HG02678 (cell line): ENCODE results near the gene TIGD1.
"Not testable (repeated sequence)": the region's sequence is repeated elsewhere in the genome, so short reads cannot be mapped to it uniquely, and the experiment has no call there.

Experiments
- ATAC-seq: cut with Tn5 transposase; IDR thresholded peaks from one replicate; pipeline ENCODE4 v1.9.1; 2021; ENCODE audit warnings: mild to moderate bottlenecking, moderate library complexity; ENCODE audit not compliant: unreplicated experiment

TIGD1 gene

DNA sequence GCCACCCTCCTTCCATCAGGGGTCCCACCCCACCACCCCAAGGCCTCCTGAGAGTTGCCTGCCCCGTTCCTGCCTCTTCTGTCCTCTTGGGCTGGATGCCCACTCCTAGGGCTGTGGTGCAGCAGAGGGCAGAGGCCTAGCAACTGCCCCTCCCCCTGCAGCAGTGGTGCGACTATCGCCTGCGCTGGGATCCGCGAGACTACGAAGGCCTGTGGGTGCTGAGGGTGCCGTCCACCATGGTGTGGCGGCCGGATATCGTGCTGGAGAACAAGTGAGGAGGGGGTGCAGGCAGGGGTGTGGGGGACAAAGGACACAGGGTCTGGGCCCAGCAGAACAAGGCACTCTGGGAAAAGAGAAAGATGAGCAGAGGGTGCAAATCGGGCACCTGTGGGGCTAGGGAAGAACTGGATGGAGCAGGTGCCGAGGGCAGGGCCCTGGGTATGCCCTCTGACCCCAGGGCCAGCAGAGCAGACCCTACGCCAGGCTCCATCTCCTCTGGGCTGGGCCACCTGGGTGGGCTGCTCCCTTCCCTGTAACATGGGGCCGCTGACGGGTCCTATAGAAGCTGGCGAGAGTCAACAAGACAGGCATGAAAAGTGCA, 9.8 kb downstream of the TIGD1 start:
- no peak for ATAC-seq

DNA sequence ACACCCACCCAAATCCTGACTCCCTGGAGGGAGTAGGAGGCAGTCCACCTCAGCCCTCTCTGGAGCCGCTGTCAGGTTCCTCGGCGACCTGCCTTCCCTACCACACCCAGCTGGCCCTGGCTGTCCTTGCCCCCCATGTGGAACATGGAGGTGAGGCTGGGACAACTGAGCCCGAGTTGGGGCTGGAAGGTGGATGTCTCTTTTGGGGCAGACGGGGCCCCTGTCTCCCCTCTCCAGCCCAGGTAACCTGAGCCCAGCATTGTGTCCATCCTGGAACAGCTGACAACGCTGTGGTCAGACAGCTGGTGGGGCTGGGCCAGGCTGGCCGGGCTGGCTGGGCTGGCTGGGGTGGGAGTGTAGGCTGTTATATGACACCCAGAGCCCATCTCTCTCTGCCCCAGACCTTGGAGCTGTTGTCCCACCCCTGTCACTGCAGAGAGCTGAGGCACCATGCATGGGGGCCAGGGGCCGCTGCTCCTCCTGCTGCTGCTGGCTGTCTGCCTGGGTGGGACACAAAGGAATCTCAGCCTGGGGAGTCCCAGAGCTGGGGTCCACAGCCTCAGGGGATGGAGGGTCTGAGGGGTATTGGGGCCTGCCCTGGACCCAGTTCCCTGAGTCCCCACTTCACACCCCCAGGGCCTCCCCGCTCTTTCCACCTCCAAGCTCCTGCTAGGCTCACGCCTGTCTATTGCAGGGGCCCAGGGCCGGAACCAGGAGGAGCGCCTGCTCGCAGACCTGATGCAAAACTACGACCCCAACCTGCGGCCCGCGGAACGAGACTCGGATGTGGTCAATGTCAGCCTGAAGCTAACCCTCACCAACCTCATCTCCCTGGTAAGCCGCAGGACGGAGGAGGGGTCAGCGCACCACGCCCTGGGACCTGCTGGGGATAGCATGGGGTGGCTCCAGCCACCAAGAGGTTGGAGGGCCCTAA, 10.8 kb downstream of the TIGD1 start, which contains the start of gene CHRNG:
Gene CHRNG, plus strand, starts transcription at position 395 of the 934 bp plus-strand sequence. Its CDS starts 56 bp downstream, at position 451.
- ATAC-seq = no peak

DNA sequence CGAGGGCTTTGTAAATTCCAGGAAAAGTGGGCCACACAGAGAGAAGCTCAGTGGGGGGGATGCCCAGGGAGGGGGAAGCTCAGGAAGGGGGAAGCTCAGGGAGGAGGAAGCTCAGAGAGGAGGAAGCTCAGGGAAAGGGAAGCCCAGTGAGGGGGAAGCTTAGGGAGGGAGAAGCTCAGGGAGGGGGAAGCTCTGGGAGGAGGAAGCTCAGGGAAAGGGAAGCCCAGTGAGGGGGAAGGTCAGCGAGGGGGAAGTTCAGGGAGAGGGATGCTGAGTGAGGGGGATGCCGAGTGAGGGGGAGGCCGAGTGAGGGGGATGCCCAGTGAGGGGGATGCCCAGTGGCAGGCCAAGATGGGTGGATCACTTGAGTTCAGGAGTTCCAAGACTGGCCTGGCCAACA, 11.7 kb downstream of the TIGD1 start:
- no peak for ATAC-seq

DNA sequence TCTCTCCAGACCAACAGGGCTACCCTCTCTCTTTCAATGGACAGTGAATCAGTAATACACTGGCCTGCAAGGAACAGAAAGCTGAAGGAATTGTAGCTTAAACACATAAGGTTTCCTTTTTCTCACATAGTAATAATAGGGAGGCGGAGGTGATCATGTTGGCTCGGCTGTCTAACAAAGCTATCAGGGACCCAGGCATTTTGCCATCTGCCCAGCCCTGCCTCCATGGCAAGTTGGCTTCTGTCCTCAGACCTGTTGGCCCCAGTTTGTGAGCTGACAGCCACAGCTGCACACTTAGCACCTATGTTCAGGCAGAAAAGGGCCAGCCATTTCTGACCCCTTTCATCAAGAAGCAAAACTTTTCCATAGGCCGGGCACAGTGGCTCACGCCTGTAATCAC, 12.9 kb downstream of the TIGD1 start:
- ATAC-seq = no peak

DNA sequence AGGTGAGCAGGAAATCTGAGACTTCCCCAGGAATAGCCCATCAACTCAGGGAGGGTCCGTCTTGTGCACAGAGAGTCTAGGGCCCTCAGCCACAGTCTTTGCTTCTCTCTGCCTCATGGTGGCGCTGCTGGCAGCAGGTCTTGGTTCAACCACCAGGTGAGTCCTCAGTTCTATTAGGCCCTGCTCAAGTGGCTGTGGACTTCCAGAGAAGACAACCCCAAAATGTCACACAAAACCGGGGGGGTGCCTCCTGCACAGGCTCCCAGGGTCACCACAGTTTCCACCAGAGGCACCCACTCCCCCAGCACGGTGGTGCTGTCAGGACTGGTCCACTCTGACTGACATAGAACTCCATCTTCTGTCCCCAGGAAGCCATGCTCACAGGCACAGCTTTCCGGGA, 13.3 kb downstream of the TIGD1 start:
- no peak for ATAC-seq

DNA sequence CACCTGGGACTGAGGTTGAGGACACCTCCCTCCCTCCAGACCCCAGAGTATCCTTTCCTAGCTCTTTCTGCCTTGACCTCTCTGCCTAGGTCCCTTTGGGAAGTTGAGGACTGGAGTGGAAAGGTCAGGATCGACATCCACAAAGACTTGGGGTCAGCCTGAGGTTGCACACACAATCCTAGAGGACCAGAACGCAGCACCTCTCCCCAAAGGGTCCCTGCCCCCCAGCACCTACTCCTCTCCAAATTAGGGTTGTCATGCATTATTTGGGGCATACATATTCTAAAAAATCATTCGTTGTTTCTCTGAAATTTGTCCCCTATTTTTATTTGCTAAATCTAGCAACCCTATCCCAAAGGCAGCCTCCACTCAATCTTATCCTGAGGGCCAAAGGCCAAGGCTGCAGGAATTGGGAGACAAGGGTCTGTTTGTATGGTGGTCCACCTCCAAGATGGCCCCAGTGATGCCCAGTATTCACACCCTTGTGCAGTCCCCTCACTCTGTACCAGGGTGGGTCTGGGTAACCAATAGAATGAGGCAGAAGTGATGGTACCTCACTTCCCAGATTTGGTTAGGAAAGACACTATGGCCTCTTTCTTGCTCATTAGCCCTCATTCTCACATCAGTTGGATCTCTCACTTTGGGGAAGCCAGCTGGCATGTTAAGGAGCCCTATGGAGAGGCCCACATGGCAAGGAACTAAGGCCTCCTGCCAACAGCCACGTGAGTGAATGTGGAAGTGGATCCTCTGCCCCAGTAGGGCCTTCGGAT, 14.4 kb downstream of the TIGD1 start:
- ATAC-seq = no peak

DNA sequence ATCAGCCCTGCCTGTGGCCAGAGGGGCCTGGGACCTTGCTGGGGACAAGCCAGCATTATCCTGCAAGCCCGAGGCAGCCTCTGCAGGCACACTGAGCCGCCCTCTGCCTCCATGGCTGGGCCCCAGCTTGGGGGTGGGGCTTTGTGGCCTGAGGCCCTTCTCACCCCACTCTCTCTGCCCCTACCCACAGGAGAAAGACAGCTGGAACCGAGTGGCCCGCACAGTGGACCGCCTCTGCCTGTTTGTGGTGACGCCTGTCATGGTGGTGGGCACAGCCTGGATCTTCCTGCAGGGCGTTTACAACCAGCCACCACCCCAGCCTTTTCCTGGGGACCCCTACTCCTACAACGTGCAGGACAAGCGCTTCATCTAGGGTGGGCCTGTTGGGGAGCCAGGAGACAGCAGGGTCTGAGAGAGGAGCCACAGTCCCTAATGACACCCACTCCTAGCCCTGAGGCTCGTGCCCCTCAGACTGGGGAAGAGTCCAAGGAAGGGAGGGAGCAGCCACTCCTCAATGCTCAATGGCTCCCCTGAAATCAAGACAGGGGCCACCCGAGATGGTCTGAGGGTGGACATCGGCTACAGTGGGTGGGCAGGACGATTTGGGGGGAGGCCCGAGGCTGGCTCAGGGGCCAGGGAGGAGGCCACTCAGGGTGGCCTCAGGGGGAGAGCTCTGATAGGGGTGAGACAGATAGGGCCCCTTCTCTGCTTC, 15.3 kb downstream of the TIGD1 start:
- no peak for ATAC-seq

DNA sequence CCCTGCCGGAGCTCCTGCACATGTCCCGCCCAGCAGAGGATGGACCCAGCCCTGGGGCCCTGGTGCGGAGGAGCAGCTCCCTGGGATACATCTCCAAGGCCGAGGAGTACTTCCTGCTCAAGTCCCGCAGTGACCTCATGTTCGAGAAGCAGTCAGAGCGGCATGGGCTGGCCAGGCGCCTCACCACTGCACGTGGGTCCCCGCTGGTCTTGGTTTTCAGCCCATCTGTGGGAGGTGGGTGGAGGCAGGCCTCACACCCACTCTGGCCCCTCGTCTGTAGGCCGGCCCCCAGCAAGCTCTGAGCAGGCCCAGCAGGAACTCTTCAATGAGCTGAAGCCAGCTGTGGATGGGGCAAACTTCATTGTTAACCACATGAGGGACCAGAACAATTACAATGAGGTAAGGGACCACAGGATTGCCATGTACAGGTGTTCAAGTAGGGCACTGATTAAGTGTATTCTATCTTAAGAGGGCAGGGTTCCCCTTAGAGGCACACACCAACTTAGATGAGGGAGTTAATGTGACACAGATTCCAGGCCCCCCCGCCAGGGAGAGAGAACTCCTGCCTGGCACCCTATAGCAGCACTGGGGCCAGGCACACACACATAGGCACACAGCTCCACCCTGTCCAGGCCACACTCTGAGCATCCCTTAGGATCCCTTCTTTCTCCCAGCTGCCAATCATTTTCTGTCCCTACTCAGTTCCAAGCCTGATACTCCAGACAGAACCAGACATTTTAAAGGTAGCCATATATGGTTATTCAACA, 16.2 kb downstream of the TIGD1 start:
- ATAC-seq = no peak

DNA sequence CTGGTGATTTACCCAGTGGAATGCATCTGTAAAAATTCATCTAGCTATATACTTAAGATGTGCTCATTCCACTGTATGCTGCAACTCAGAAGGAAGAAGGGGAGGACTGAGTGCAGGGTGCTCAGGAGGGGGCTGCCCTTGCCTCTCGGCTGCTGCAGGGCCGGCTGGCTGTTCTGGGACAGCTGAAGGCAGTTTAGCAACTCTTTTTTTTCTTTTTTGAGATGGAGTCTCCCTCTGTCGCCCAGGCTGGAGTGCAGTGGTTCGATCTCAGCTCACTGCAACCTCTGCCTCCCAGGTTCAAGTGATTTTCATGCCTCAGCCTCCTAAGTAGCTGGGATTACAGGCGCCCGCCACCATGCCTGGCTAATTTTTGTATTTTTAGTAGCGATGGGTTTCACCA, 17.5 kb downstream of the TIGD1 start:
- not testable (repeated sequence) for ATAC-seq

DNA sequence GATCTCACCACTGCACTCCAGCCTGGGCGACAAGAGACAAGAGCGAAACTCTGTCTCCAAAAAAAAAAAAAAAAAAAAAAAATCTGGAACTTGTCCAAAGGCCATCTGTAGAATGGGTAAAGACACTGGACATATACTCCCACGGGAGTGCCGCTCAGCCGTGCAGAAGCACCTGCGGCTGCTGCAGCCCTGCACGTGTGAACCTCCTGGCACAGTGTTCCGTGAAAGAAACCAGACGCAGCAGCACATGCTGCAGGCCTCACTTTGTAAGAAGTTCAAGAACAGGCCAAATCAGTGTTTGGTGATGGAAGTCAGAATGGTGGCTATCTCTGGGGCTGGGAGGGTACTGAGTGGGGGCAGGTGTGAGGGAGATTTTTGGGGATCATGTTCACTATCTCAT, 17.9 kb downstream of the TIGD1 start:
- no peak for ATAC-seq

DNA sequence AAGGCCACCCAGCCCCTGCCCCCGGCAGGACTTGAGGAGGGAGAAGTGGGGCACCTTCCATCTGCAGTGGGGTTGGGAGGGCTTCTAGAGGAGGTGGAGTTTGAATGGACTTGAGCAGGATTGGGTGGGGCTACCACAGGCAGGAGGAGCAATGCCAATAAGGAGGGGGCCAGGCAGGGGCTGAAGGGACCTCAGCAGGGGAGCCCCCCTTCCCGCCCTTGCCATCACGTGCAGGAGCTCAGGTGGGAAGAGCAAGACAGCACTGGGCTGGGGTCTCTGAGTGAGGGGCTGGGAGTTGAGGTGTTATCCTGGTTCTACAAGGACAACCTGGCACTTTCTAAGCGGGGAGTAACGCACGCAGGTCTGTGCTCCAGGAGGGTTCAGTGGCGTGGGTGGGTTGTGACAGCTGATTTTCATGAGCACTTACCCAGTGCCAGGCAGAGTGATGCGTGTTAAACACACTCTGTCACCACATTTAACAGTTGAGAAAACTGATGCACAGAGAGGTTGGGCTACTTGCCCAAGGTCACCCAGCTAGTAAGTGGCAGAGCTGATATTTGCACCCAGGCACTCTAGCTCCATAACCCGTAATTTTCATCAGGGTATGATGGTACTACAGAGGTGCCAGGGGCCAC, 19.6 kb downstream of the TIGD1 start:
- no peak for ATAC-seq

DNA sequence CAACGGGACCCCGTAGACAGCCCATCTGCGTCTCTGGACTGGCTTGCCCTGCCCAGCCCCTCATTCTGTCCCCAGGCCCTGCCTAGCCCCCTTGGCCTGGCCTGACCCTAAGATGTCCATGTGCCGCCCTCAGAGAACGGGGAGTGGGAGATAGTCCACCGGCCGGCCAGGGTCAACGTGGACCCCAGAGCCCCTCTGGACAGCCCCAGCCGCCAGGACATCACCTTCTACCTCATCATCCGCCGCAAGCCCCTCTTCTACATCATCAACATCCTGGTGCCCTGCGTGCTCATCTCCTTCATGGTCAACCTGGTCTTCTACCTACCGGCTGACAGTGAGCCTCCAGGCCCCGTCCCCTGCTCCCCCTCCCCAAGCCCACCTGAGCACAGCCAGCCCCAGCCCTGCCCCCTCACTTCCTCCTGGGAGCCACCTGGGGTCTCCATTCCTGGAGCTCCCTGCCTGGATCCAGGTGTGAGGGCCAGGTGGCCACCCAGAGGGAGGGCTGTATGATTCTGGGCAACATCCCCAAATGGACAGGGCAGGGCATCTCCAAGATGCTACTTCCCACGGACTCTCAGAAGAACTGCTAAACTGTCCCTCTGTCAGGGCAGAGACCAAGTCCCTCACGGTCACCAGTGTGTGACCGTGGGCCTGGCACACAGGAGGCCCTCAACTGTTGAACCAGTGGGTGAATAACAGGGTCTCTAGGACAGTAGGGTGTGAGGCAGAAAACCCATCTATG, 20.4 kb downstream of the TIGD1 start:
- no peak for ATAC-seq

DNA sequence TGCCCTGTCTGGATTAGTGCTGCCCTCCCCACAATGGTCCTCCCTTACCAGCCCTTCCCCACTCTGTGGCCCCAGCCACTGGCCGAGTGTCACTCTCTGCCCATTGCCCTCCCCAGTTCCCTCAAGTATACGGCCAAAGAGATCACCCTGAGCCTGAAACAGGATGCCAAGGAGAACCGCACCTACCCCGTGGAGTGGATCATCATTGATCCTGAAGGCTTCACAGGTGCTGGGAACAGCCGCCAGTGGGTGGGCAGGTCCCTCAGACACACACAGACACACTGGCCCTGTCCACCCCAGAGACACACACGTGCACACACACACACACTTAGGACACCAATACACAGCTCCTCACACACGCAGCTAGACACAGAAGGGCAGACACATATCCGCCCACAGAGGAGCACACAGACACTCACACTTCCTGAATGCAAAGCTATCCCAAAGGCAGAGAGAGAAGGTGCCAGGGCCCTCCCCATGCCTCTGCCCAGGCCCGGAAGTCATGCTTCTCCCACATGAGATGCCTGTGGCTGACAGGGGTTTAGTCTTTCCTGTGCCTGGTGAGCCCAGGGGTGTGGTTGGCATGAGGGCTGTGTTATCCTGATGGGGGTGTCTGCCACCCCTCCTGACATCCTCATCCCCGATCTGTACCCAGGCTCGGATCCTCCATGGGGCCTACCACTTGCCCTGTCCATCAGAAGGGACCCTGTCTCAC, 21.5 kb downstream of the TIGD1 start:
- no peak for ATAC-seq

DNA sequence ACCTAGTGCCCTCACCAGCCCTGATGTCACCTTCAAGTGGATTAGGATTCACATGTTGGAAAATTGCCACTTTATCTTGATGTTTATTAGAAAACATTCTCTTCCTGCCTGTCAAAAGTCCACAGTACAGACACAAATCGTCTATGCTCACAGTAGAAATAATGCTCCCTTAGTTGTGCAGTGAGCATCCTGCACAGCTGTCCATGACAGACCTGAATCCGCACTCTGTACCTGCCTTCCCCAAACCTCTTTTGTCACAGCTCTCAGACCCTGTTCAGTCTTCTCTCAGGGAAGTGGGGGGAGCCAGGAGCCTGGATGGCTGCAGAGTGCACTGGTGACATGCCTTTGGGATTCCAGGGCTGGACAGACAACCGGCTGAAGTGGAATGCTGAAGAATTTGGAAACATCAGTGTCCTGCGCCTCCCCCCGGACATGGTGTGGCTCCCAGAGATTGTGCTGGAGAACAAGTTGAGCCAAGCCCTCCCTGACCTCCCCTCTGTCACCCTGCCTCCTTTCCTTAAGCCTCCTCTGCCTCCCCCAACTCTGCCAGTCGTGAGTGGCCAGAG, 22.4 kb downstream of the TIGD1 start:
- ATAC-seq = no peak

DNA sequence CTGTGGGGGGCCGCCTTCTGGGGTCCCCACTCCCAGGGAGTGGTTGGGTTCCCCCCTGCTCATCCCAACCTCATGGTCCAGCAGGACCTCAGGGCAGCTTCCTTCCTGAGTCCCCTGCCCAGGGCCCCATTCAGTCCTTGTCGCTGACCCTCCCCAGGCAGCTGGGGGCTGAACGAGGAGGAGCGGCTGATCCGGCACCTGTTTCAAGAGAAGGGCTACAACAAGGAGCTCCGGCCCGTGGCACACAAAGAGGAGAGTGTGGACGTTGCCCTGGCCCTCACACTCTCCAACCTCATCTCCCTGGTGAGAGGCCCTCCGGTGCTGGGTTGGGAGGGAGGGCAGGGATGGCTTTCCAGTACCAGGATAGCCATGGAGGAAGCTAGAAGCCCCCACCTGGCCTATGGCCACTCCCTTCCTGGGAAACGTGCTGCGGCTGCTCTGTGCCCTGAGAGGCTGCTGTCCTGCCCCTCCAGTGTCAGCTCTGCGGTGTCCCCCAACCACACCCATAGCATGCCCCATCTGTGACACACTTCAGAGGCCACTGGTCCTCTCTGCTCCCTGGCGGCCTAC, 23.9 kb downstream of the TIGD1 start:
- no peak for ATAC-seq

DNA sequence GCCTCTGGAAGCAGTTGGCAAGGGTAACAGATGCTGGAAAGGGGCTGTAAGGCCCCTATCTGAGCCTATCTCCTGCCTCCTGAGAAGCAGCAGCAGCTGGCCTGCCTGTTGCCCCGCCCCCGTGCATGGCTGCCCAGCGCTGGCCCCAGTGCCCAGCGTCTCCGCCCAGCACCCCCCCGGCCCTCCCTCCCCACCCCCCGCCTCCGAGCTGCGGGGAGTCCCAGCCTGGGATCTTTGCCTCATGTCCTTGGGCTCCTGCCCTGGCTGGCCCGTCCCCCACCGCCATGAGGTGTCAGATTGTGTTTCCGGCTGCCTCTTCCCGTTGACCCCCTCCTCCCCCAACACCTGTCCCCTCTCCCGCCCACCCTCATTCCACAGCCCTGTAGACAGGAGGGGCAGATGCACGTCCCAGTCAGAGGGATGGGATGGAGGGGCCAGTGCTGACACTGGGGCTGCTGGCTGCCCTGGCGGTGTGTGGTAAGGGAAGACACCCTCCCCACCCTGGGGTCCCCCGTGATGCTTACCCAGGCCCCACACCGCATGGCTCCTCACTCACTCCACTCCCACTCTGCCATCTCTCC, 24.5 kb downstream of the TIGD1 start, which contains the start of gene CHRND:
Gene CHRND, plus strand, starts transcription at position 370 of the 581 bp plus-strand sequence. Its CDS starts 56 bp downstream, at position 426.
- no peak for ATAC-seq

DNA sequence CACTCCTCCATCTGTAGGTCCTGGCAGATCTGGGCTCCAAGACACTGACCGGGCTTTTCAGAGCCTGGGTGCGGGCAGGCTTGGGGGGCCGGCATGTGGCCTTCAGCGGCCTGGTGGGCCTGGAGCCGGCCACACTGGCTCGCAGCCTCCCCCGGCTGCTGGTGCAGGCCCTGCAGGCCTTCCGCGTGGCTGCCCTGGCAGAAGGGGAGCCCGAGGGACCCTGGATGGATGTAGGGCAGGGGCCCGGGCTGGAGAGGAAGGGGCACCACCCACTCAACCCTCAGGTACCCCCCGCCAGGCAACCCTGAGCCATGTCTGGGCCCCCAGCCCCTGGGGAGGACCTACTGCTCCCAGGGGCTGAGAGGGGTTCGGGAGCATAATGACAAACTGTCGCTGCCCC, 25.2 kb downstream of the TIGD1 start:
- no peak for ATAC-seq
